Panc1 (cell line): Measurements from ENCODE around the gene SEC23A.

Experiments used
- POLR2AphosphoS5 ChIP-seq: IDR thresholded peaks from 2 replicates; pipeline ENCODE4 v1.6.1; 2012; ENCODE audit warnings: mild to moderate bottlenecking, low read depth, low read length, moderate library complexity
- SIN3A ChIP-seq: IDR thresholded peaks from 2 replicates; pipeline ENCODE4 v1.6.1; 2012; ENCODE audit warnings: low read depth, mild to moderate bottlenecking, low read length, moderate library complexity, borderline replicate concordance; ENCODE audit not compliant: insufficient read depth
- TCF7L2 ChIP-seq: IDR thresholded peaks from 2 replicates; pipeline ENCODE4 v1.6.1; 2011; ENCODE audit warnings: mild to moderate bottlenecking, low read depth, low read length, inconsistent platforms
- TF ChIP-seq, protein P1 (sequence below): fragments of 450-650 bp; IDR thresholded peaks from 2 replicates; pipeline ENCODE4 v1.5.1; 2017; ENCODE audit warnings: mild to moderate bottlenecking
- TF ChIP-seq, protein P2 (sequence below), 2 experiments: IDR thresholded peaks; 2 replicates each; pipeline ENCODE4 v1.6.1; 2011 to 2012; ENCODE audit warnings: low read depth in 2 of 2, control low read depth in 1 of 2, low read length in 1 of 2, mild to moderate bottlenecking in 1 of 2, moderate library complexity in 1 of 2; ENCODE audit not compliant: insufficient read depth in 1 of 2

DNA sequence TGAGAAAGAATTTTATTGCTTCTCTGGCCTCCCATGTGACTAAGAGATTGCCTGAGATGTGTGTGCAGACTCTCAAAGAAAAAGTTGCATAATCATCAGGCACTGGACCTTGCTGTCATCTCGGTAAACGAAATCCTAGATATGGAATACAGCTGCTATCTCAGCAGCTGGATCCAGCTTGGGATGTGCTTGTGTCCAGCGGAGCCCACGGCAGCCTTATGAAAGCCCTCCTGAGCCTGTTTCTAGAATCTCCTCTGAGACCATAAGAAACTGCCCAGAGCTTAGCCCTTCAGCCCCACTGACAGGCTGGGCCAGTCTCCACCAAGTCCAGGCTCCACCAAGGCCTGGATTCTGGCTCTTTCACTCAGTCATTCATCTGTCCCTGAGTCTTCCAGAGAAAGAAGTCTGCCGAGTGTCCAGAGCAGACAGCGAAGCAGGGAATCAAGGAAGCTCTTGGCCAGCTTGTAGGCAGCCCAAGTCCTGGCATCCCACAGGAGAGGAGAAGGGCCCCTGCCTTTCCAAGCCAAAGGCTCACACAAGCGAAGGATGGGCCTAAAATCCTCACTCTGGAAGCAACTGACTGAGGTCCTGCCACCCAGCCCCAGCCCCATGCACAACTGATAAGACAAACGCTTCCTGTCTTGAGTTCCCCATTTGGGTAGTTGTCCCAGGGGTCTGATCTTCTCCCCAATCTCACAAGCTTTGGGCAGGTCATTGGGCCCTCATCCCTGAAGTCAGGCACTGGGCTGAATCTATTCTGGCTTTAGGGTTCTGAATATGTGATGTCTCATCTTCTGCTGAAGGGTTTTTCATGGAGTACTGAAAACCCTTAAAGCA is 97.8 kb downstream of the SEC23A start:
- TF ChIP-seq, protein P1, sequence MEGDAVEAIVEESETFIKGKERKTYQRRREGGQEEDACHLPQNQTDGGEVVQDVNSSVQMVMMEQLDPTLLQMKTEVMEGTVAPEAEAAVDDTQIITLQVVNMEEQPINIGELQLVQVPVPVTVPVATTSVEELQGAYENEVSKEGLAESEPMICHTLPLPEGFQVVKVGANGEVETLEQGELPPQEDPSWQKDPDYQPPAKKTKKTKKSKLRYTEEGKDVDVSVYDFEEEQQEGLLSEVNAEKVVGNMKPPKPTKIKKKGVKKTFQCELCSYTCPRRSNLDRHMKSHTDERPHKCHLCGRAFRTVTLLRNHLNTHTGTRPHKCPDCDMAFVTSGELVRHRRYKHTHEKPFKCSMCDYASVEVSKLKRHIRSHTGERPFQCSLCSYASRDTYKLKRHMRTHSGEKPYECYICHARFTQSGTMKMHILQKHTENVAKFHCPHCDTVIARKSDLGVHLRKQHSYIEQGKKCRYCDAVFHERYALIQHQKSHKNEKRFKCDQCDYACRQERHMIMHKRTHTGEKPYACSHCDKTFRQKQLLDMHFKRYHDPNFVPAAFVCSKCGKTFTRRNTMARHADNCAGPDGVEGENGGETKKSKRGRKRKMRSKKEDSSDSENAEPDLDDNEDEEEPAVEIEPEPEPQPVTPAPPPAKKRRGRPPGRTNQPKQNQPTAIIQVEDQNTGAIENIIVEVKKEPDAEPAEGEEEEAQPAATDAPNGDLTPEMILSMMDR: no peak
- TF ChIP-seq, protein P2, sequence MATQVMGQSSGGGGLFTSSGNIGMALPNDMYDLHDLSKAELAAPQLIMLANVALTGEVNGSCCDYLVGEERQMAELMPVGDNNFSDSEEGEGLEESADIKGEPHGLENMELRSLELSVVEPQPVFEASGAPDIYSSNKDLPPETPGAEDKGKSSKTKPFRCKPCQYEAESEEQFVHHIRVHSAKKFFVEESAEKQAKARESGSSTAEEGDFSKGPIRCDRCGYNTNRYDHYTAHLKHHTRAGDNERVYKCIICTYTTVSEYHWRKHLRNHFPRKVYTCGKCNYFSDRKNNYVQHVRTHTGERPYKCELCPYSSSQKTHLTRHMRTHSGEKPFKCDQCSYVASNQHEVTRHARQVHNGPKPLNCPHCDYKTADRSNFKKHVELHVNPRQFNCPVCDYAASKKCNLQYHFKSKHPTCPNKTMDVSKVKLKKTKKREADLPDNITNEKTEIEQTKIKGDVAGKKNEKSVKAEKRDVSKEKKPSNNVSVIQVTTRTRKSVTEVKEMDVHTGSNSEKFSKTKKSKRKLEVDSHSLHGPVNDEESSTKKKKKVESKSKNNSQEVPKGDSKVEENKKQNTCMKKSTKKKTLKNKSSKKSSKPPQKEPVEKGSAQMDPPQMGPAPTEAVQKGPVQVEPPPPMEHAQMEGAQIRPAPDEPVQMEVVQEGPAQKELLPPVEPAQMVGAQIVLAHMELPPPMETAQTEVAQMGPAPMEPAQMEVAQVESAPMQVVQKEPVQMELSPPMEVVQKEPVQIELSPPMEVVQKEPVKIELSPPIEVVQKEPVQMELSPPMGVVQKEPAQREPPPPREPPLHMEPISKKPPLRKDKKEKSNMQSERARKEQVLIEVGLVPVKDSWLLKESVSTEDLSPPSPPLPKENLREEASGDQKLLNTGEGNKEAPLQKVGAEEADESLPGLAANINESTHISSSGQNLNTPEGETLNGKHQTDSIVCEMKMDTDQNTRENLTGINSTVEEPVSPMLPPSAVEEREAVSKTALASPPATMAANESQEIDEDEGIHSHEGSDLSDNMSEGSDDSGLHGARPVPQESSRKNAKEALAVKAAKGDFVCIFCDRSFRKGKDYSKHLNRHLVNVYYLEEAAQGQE (IDR thresholded peaks at IDR 0.05; ENCODE audit: insufficient read depth in 1 of 2, low read depth in 2 of 2, low read length in 1 of 2): no peak
- no peak for TF ChIP-seq POLR2AphosphoS5
- TF ChIP-seq SIN3A: no peak
- no peak for TF ChIP-seq TCF7L2
